Suprapubic skin (tissue), 4 donors: ENCODE data around the gene MPHOSPH8.

Source experiments
- CTCF ChIP-seq, 2 donors: fragments of 200-600 bp in 1 of 2; fragments of 450-650 bp in 1 of 2; sonication (generic) in 1 of 2; IDR thresholded peaks; one replicate each; pipeline ENCODE4 v1.5.1; 2016 to 2019; ENCODE audit warnings: antibody characterized with exemption in 2 of 2, mild to moderate bottlenecking in 1 of 2, moderate library complexity in 1 of 2
- EP300 ChIP-seq: sonication (generic); formaldehyde crosslinking; IDR thresholded peaks from one replicate; pipeline ENCODE4 v1.6.1; 2017; ENCODE audit warnings: antibody characterized with exemption
- POLR2A ChIP-seq, 2 donors: fragments of 450-650 bp; IDR thresholded peaks; one replicate each; pipeline ENCODE4 v1.6.1; 2017; ENCODE audit warnings: antibody characterized with exemption in 2 of 2, mild to moderate bottlenecking in 2 of 2, moderate library complexity in 2 of 2
- POLR2AphosphoS5 ChIP-seq, 3 donors: sonication (generic); formaldehyde crosslinking; IDR thresholded peaks; one replicate each; pipeline ENCODE4 v1.6.1; 2017; ENCODE audit warnings: antibody characterized with exemption in 3 of 3

- no peak for TF ChIP-seq CTCF (IDR thresholded peaks at IDR 0.05)
- TF ChIP-seq POLR2A (IDR thresholded peaks at IDR 0.05), result no peak
- no peak for TF ChIP-seq EP300
- no peak for TF ChIP-seq POLR2AphosphoS5 (IDR thresholded peaks at IDR 0.05)
These were observed 35.3 kb downstream of the MPHOSPH8 start for GRCh38 chr13:19668778-19669177.
